COLO829 (cell line): ENCODE results near the gene MAGI2.
"Not testable (repeated sequence)": the region's sequence is repeated elsewhere in the genome, so short reads cannot be mapped to it uniquely, and the experiment has no call there.

Experiments
- DNase-seq: peaks from one replicate; pipeline ENCODE4 v3.0.0; 2012; ENCODE audit warnings: low spot score

MAGI2 gene

DNA sequence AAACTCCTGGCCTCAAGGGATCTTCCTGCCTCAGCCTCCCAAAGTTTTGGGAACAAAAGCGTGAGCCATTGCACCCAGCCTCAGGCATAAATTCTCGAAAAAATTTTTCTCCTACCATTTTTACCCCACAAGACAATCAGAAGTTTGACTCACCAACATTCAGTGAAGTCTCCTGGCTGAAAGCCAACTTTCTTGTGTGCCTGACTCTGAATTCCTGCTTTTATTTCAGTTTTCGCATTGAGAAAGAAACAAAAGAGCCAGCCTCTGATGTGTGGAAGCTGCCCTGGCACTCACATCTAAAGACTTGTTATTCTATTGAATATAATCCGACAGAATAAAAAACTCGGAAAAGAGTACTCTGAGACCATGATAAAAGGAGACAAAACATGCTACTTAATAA, 402.9 kb downstream of the MAGI2 start:
- DNase-seq, result peak; percentile 81

DNA sequence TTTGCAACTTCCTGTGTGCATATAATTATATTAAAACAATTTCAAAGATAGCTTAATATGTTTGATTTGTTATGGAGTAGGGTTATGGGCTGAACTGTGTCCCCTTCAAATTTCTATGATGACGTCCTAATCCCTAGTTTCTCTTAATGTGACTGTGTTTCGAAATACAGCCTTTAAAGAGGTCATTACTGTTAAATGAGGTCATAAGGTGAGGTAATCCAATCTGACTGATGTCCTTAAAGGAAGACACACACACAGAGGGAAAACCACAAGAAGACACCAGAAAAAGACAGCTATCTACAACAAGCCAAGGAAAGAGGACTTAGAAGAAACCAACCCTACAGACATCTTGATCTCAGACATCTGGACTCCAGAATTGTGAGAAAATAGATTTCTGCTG, 407.4 kb downstream of the MAGI2 start:
- no peak for DNase-seq

DNA sequence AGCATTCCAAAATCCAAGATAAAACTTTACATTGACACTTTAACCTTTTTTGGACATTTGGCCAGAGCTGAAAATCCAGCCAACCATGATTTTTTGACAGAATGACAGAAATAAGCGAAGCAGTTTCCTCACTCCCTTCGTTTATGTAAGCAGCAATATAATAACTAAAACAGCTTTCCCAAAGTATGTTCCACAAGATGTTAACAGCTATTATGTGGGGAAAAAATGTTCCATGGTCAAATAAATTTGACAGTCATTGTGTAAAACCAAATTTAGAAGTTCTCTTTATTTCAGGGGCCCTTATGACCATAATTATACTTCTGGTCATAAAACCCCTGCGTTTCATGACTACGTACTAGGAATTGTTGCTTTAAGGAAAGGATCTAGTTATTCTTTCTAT, 416.5 kb downstream of the MAGI2 start:
- DNase-seq, result no peak

DNA sequence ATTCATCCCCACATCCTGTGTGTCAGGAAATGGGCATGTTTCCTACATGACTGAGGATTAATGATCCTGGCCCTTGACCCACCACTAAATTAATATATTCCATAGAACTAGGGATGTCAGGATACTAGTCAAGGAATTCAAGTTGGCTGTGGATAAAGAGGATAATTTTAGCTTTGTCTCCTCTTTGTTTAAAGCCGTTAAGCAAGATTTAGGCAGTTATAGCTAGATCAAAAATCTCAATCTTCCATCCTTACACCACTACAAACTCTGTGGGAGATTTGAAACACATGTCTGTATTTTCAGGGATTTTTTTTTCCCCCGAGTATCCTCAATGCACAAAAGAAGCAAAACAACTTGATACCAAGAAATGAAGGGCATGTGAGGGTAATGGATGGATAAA, 417.1 kb downstream of the MAGI2 start:
- DNase-seq, result no peak

DNA sequence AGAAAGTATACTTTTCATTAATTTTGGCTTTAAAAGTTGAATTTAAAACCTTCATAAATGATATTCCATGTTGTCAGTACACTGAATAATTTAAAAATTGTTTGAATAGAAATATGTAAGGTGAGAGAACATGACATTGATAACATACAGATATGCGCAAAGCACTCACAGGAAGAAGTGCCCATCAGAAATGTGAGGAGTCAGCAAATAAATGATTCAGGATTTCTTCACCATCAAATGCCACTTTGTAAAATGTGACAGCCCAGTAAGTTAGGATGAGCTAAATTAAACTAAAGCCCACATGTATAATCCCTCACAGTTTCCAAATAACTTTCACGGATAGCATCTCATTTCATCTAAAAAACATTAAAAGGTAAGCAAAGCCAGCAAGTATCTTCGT, 417.6 kb downstream of the MAGI2 start:
- DNase-seq, result no peak

DNA sequence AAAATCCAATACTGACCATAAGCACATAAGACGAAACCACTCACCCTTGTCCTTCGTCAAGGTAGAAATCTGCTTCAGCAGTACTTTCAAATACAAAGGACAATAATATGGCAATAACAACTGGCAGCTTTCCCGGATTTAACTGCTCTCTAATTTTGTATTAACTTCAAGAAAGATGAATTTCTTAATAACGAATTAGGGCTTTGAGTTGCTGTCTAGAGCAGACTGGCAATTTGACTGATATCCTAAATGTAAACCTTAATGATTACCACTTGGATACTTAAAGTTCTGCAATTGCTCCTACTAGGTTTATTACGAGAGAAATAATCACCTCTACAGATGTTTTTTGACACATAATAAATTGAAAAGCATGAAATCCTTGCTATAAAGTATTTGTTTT, 418.7 kb downstream of the MAGI2 start:
- DNase-seq, result no peak

DNA sequence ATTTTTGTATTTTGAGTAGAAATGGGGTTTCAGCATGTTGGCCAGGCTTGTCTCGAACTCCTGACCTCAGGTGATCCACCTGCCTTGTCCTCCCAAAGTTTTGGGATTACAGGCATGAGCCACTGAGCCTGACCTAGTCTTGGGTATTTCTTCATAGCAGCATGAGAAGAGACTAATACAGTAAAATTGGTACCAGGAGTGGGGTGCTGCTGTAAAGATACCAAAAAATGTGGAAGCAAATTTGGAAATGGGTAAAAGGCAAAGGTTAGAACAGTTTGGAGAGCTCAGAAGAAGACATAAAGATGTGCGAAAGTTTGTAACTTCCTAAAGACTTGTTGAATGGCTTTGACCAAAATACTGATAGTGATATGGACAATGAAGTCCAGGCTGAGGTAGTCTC, 433.8 kb downstream of the MAGI2 start:
- not testable (repeated sequence) for DNase-seq

DNA sequence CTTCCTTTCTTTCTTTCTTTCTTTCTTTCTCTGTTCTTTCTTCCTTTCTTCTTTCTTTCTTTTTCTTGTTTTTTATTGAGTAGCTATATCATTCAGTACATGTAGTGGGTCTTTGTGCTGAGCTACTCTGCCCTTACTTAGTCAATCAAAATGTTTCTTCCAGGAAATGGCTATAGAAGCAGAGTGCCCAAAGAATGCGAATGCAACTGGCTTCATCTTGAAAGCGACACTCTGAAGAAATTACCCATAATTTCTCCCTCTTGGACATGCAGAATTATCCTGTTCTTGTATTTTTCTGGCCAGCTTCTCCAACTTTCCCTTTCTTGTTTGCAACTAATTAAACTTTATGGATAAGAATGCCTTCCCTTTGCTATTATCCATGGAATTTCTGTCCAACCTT, 441.5 kb downstream of the MAGI2 start:
- no peak for DNase-seq

DNA sequence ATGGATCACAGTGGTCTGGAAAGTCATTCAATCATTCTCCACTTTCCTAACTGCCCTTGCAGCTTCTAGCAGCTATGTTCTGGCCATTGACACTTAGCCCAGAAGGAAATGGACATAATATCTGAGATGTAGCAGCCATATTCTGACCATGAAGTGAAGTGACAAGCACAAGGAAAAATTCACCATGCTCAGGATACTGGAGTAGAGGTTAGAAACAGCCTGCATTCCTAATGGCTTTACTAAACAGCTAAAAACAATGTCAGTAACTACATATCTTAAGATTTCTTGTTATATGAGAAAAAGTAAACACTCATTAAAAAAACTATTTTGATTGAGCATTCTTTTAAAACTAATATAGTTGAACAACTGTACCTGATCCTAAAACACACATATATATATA, 443.8 kb downstream of the MAGI2 start:
- no peak for DNase-seq

DNA sequence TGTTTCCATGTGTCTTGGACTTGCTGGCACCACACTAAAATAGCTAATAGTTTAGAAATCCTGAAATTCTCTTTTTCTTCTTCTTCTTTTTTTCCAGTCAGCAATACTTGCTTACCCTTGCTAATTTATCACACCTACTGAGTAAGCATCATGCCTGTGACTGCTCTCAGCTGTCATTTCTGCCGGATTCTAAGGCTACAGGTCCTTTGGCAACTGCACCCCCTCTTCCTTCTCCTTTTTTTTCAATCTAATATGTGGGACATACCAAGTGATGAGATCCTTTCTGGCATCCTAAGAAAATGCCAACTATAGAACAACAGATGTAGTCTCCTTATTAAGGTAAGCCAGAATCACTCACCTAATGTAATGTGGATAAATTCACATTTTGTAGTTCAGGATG, 444.7 kb downstream of the MAGI2 start:
- no peak for DNase-seq

DNA sequence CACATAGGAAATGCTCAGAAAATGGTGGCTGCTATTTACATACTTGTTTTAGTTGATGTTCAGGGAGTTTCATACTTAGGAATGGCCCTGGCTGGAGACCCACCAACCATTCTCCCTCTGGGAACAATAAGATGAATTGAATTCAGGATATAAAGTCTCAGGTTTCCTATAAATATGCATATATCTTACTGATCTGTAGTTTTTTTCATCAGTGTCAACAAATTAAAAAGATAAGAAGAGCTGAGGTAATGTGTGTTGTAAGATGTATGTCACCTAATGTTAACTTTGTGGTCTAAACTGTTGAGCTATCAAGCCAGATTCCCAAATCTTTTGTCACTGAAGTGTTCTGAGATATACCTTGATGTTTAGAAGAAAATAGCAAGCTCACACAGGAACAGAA, 457.5 kb downstream of the MAGI2 start:
- DNase-seq, result no peak

DNA sequence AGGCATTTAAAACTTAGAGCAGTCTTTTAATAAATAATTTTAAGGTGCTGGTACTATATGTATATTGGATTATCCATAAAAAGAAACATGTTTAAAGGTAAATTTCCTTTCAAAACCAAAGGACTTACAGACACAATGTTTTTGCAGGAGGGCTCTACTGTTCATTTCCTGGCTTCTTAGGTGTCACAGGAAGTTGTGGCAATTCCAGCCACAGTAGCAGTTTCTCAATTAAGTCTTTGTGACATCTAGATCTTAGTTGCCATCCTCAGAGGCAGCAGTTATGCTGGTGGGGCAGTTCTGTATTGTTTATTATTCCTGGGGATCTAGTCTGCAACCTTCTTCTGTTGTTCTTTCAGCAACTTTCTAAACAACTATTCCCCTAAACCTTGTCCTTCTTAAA, 460.1 kb downstream of the MAGI2 start:
- DNase-seq, result no peak

DNA sequence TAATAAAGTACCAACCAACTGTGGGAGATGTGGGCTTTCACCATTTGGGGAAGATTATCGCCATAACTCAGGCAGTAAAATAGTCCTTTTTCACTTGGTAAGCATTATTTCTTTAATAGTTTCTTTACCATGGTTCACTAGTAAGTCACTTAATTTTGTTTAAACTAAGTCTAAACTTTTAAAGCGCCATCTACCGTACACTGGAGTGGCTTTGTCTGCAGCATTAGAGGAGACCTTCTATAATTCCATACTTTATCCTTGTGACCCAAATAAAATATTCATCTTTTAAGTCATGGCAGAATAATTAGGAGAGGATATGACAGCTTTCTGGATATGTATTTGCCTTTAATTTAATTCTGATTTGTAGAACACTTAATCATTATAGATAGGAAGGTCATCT, 468.0 kb downstream of the MAGI2 start:
- no peak for DNase-seq

DNA sequence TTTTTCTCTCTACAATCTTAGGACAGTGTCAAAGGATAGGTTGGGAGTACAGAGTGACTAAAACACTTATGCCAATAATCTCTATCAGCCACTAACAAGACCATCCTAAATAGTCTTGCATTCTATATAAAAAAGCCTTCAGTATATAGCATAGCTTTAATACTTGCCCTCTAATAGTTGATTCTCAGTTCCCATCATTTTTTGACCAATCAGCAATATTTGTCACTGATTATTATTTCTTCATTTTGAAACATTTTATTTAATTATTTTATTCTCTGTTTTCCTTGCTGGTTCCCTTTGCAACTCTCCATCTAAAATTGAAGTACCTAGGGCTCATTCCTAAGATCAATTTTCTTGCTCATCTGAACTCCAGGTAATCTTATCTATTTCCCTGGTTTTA, 470.0 kb downstream of the MAGI2 start:
- DNase-seq, result no peak

DNA sequence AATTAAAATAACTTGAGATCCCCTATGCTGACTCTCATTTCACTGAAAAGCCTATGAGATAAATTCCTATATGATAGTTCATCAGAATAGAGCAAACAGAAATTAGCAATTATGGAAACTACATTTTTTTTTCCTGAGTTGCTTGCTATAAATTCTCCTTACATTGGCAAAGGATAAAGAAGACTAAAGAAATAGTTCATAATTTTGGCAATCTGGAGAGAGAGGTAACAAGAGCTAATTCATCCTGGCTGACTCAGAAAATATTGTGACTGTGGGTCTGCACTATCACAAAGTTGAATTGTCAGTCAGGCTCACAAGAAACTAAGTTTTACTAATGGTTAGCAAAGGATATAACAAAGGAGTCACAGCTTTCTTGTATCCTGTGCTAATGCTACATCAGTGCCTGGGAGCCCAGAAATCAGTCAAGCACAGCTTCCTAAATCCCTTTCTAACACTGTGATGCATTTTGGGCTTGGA, 483.0 kb downstream of the MAGI2 start:
- no peak for DNase-seq

DNA sequence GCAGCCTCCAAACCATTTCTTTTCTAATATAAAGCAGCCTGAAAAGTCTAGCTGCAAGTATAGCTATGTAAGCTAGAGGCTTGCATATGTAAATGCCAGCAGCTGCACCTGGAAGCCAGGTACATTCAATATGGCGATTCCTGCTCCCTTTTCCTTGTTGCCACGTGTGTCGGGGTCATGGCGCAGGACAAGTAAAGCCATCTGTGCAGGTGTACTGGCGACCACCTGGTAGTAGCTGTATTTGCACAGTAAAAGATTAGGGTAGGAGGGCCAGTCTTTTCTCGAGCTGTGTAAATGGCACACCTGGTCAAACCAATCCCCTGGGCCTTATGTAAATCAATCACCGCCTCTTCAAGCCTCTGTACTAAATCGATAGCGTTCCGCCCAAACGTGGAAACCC, 484.5 kb downstream of the MAGI2 start:
- DNase-seq, result no peak

DNA sequence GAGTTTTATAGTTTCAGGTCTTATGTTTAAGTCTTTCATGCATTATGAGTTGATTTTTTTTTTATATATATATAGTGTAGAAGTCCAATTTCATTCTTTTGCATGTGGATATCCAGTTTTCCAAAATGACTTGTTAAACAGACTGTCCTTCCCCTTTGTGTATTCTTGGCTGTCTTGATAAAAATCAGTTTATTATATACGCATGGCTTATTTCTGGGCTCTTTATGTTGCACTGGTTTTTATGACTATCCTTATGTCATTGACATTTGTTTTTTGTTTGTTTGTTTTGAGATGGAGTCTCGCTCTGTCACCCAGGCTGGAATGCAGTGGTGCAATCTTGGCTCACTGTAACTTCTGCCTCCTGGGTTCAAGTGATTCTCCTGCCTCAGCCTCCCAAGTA, 485.9 kb downstream of the MAGI2 start:
- not testable (repeated sequence) for DNase-seq

DNA sequence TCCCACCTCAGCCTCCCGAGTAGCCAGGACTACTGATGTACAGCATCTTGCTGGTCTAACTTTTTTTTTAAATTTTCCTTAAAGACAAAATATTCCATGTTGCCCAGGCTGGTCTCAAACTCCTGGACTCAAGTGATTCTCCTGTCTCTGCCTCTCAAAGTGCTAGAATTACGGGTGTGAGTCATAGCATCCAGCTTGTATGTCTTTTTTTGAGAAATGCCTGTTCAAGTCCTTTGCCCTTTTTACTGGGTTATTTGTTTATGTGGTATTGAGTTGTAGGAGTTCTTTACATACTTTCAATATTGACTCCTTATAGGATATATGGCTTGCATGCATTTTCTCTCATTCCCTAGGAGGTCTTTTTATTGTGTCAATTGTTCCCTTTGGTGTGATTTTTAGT, 486.4 kb downstream of the MAGI2 start:
- DNase-seq, result no peak

DNA sequence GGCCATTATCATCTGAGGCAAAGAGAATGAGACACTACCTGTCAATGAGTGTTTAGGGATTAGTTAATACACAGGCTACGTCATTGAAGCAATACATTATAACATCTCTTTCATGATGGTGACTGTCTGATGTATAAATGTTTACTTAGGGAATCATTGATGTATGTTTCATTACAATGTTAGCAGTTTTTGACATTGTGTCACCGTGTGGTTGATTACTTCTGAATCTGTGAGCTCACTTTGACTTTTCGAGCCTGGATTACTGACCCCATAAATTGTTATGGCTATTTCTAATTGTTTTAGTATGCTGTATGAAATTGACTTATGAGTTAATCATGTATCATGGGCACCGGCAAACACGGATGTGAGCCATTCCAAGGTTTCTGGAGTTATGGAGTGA, 494.0 kb downstream of the MAGI2 start:
- no peak for DNase-seq

DNA sequence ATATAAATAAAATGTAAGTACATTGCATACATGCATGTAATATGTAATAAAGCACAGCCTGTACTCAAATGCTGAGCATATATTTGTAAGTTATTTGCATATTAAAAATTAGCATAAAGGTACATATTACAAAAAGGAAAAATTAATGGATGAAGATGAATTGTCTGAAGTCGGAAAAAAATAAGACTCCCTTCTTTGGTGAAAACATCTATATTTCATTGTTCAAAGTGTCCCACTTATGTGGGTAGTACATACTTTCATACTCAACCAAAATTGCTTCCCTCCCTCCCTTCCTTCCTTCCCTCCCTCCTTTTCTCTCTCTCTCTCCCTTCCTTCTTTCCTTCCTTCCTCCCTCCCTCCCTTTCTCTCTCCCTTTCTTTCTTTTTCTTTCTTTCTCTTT, 498.1 kb downstream of the MAGI2 start:
- DNase-seq, result no peak

DNA sequence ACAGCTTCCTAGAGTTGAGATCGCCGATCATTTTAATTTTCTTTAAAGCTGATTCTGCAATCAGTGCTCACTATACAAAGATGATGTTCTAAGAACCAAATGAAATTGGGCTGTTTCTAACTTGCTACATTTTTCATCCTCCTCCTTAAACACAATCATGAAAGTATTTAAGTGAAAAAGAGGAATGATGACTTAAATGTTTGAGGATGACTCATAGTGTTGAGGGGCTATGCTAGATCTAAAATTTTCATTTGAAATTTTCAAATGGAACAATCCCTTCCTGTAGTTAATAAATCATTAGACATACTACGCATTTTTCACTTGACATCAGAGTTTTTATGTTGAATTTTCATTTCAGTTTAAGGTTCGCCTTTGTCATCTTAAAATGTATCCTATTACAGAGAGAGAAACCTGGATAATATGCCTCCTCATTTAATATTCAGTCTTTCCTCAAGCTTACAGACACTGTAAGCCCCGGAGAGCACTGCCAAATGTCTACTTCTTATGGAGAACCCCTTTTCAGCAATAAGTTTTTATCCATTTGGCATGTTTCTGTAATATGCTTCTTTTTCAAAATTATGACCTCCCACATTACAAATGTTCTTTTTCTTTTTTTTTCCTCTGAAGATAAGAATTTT, 499.6 kb downstream of the MAGI2 start:
- no peak for DNase-seq

DNA sequence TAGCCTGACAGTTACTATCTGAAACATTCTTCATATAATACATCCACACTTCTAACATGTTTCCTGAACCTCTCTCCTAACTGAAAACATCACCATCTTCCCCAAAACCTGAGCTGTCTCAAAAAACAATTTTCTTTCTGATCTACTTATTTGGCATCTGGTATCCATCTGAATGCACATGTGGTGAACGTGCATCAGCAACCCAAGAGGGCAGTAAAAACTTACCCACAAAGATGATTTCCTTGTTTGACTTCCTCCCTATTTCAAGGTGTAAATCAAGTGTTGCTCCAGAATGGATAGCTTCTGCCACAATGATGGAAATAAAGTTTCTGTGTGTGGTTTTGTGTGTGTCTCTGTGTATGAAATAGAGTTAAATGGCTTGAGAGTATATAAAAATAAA, 500.4 kb downstream of the MAGI2 start:
- no peak for DNase-seq

DNA sequence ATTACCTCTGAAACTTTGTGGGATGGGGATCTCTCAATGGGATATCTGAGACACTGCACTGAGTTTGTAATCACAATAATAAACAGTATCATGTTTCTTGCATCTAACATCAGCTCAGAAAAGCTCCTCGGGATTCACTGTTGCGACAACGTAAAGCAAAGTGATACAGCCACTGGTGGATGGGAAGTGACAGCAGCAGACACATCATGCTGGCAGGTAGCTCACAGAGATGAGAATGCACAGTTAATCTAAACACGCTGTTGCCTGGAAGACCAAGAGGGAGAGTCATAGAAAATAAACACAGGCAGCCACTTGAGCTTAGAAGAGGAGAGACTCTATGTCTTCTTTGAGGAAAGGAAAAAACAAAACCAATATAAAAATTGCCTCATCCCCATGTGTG, 513.8 kb downstream of the MAGI2 start:
- DNase-seq, result no peak

DNA sequence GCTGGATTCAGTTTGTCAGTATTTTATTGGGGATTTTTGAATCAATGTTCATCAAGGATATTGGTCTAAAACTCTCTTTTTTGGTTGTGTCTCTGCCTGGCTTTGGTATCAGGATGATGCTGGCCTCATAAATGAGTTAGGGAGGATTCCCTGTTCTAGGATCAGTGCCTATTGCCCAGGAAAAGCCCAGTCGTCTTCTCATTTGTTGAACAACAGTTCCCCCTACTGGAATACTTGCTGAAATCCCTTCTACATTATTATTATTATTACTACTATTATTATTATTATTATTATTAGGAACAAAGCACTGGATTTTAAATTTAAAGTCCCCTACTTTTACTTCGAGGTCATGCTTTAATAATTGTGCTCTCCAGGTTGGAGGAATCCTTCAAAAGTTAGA, 528.9 kb downstream of the MAGI2 start:
- peak; percentile 65 for DNase-seq

DNA sequence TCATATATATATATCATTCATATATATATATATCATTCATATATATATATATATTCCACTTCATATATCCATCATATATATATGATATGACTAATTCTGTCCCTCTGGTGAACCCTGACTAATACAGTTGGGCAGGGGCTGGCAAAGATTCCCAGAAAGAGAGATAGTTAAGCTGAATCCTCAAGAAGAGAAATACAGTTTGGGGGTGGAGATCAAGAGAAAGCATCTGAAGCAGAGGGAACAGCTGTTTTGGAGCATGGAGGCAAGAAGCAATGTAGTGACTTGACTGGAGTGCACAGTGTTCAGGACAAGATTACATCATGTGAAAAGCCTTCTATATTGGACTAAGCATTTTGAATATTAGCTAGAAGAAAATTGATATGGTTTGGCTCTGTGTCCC, 540.7 kb downstream of the MAGI2 start:
- no peak for DNase-seq
